Esophagus squamous epithelium (tissue), 4 donors: ENCODE measurements around the gene KMT5C.

Experiments used
- CTCF ChIP-seq, 6 experiments: fragments of 450-650 bp in 4 of 6; fragments of 200-600 bp in 2 of 6; sonication (generic) in 2 of 6; IDR thresholded peaks; one replicate each; pipeline ENCODE4 v1.5.1; 2016 to 2019; ENCODE audit warnings: antibody characterized with exemption in 6 of 6, mild to moderate bottlenecking in 4 of 6, moderate library complexity in 4 of 6
- POLR2A ChIP-seq, 4 donors: fragments of 450-650 bp; IDR thresholded peaks; one replicate each; pipeline ENCODE4 v1.6.1; 2017; ENCODE audit warnings: antibody characterized with exemption in 4 of 4, mild to moderate bottlenecking in 4 of 4, moderate library complexity in 3 of 4

GRCh38 chr19:55373306-55373992 is 33.8 kb downstream of the KMT5C start:
- TF ChIP-seq POLR2A (IDR thresholded peaks at IDR 0.05) (no peak), CTCF (IDR thresholded peaks at IDR 0.05) (no peak)
